ENCODE data around the gene FZD10.
A peak's percentile ranks its signal among the peaks of the same experiment; 100 is the strongest.

FZD10 gene

DNA sequence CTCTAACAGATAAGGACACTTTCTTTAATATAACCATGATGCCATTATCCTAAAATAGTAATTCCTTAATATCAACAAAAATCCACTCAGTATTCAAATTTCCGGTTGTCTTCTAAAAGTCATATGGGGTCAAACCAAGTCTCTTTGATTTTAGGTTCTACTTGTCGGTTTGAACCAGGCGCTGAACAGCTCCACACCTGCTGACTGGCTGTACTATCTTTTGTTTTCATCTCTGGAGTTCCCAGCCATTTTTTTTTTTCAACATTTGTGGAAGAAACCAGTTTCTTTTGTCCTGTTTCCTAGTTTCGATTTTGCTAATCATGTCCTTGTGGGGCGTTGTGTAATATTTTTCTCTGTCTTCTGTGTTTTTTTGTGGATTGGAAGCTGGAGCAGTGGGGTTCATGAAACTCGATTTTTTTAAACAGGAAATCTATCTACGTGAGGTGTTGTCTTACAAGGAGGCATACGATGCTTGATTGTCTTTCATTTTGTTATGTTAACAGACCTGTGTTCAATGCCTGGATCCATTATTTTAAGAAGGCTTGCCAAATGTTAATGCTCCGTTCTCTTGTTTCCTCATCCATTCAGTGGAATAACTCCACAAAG lies 50.2 kb downstream of the FZD10 start:
- H3K4me2 ChIP-seq (ENCODE audit: low read length), result peak overlapping the region; percentile 13
- no peak overlapping the region for H3K27ac ChIP-seq
- H3K36me3 ChIP-seq (ENCODE audit: control insufficient read depth, insufficient read depth, low read length), result no peaks in the 10 kb centered on the region
- no peaks in the 10 kb centered on the region for H3K4me1 ChIP-seq
- H3K9ac ChIP-seq, result no peak overlapping the region
- H3K27me3 ChIP-seq (ENCODE audit: control insufficient read depth, insufficient read depth, low read length), result peaks cover 3% of the 10 kb centered on the region
- no peak overlapping the region for H3K4me3 ChIP-seq (ENCODE audit: low read depth, low read length)
- no peaks in the 10 kb centered on the region for H3K79me2 ChIP-seq
- no peaks in the 10 kb centered on the region for H3K9me3 ChIP-seq (ENCODE audit: control insufficient read depth, low read length)
- no peak overlapping the region for H2AFZ ChIP-seq
- TF ChIP-seq CTCF (IDR thresholded peaks at IDR 0.05), result no peak

DNA sequence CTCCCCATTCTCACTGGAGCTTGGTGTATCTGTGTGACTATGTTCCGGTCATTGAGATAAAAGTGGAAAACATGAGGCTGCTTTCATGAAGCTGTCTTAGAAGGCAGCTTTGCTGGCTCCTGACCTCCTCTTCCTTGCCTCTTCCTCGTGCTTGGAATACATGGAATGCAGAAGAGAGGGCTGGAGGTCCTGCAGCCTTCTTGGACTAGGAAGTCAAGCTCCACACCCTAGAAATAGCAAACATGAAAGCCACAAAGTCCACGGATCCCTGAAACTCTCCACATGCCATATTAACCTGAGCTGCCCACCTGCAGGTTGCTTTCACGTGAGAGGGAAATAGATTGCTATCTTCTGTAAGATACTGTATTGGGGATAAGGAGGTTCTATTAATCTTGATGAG lies 51.0 kb downstream of the FZD10 start:
- Histone ChIP-seq H3K4me3 (ENCODE audit: low read depth, low read length) (no peak overlapping the region), H3K4me1 (no peaks in the 10 kb centered on the region), H2AFZ (no peak overlapping the region), H3K4me2 (ENCODE audit: low read length) (no peak overlapping the region), H3K36me3 (ENCODE audit: control insufficient read depth, insufficient read depth, low read length) (no peaks in the 10 kb centered on the region), H3K79me2 (no peaks in the 10 kb centered on the region), H3K9ac (no peak overlapping the region), H3K27ac (no peak overlapping the region), H3K27me3 (ENCODE audit: control insufficient read depth, insufficient read depth, low read length) (peaks cover 3% of the 10 kb centered on the region), H3K9me3 (ENCODE audit: control insufficient read depth, low read length) (no peaks in the 10 kb centered on the region)
- TF ChIP-seq CTCF (IDR thresholded peaks at IDR 0.05), result no peak

DNA sequence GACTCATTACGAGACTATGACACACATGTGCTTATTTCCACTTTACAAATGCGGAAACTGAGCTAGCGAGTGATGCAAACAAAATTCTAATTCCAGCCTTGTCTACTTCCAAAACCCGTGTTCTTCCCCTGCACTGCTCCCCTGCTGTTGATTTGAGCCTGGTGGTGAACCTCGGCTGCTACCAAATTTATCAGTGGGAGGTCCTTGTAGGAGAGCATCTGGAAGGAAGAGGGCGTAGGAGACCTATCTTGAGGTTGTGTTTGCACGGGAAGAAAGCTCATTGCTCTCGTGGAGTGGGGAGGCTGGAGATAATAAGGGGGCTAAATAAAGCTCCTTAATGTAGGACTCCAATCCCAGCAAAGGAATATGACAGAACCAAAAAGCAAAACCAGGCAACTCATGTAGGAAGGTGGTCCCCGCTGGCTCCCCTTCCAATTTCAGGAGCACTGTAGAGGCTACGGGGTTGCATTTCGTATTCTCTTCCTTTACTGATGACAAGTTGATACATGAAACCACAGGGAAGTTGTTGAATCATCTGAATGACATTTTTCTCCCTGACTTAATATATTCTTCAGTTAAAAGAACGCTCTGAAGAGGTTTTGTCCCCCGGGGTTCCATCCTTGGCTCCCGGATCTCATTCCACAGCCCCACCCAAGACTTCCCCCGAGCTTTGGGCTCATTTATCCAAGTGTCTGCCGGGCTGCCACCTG lies 52.6 kb downstream of the FZD10 start:
- Histone ChIP-seq H3K4me3 (ENCODE audit: low read depth, low read length) (no peak overlapping the region), H3K4me2 (ENCODE audit: low read length) (no peak overlapping the region), H2AFZ (no peak overlapping the region), H3K27ac (no peak overlapping the region), H3K9ac (no peak overlapping the region), H3K4me1 (no peaks in the 10 kb centered on the region), H3K27me3 (ENCODE audit: control insufficient read depth, insufficient read depth, low read length) (peaks cover 3% of the 10 kb centered on the region), H3K36me3 (ENCODE audit: control insufficient read depth, insufficient read depth, low read length) (no peaks in the 10 kb centered on the region), H3K9me3 (ENCODE audit: control insufficient read depth, low read length) (no peaks in the 10 kb centered on the region), H3K79me2 (no peaks in the 10 kb centered on the region)
- no peak for TF ChIP-seq CTCF (IDR thresholded peaks at IDR 0.05)

Measured in parathyroid adenoma (tissue), 2 donors.